Effector memory CD4-positive, alpha-beta T cell (primary cell): Measurements from ENCODE around the gene GCN1.

Experiments used
- DNase-seq, 3 donors: peaks; one replicate each; pipeline ENCODE4 v3.0.0-alpha.2; 2020
- H3K27ac ChIP-seq: 2 replicates; pipeline ENCODE4 v1.7.0; 2013; ENCODE audit warnings: mild to moderate bottlenecking, low read length, moderate library complexity; ENCODE audit not compliant: insufficient read depth, poor library complexity, severe bottlenecking
- H3K27me3 ChIP-seq: replicated peaks from 2 replicates; pipeline ENCODE4 v1.7.0; 2013; ENCODE audit warnings: mild to moderate bottlenecking, low read length; ENCODE audit not compliant: insufficient read depth, control insufficient read depth, poor library complexity, severe bottlenecking
- H3K36me3 ChIP-seq: 2 replicates; pipeline ENCODE4 v1.7.0; 2013; ENCODE audit warnings: mild to moderate bottlenecking, low read length, moderate library complexity; ENCODE audit not compliant: control insufficient read depth, insufficient read depth
- H3K4me1 ChIP-seq: 2 replicates; pipeline ENCODE4 v1.7.0; 2013; ENCODE audit warnings: low read length, mild to moderate bottlenecking; ENCODE audit not compliant: control insufficient read depth, insufficient read depth, poor library complexity, severe bottlenecking
- H3K4me3 ChIP-seq: 2 replicates; pipeline ENCODE4 v1.7.0; 2013; ENCODE audit warnings: low read length, low read depth, mild to moderate bottlenecking; ENCODE audit not compliant: insufficient read depth, poor library complexity, severe bottlenecking
- H3K9me3 ChIP-seq: 2 replicates; pipeline ENCODE4 v1.7.0; 2013; ENCODE audit warnings: mild to moderate bottlenecking, low read length, moderate library complexity; ENCODE audit not compliant: control insufficient read depth

GCN1 gene

GRCh38 chr12:120099738-120100137, 94.8 kb downstream of the GCN1 start:
- H3K27ac ChIP-seq: no peak overlapping the region
- no peaks in the 10 kb centered on the region for H3K27me3 ChIP-seq
- peaks cover 81% of the 10 kb centered on the region for H3K36me3 ChIP-seq
- peaks cover 10% of the 10 kb centered on the region for H3K4me1 ChIP-seq
- no peak overlapping the region for H3K4me3 ChIP-seq
- no peaks in the 10 kb centered on the region for H3K9me3 ChIP-seq
- DNase-seq: no peak

DNA sequence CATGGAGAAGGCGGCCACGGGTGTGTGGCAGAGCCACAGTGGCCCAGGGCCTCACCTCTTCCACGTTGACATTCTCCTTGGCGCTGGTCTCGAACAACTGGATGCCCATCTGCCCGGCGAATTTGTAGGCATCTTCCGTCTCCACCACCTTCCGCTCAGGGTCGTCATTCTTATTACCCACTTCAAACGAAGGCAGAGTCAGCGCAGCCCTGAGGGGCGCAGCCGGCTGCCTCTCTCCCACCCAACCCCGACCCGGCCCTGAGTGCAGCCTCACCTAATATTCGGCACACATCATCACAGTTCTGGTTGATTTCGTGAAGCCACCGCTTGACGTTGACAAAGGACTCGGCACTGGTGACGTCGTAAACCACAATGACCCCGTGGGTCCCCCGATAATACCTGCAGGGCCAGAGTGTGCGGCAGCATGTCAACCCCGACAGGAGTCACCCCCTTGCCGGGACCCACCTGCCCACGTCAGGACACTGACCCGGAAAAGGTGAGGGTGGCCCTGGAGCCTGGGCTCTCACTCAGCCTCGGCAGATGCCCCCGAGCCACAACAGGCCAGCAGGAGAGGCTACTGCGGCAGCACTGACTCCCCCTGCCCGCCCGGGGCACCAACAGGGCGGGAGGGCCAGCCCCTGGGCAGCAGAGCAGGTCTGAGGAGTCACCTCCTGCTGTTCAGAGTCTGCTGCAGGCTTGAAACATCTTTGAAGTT, 95.6 kb downstream of the GCN1 start:
- Histone ChIP-seq H3K4me3 (no peak overlapping the region), H3K27me3 (no peaks in the 10 kb centered on the region), H3K36me3 (peaks cover 76% of the 10 kb centered on the region), H3K27ac (no peak overlapping the region), H3K4me1 (peaks cover 10% of the 10 kb centered on the region), H3K9me3 (no peaks in the 10 kb centered on the region)
- no peak for DNase-seq

DNA sequence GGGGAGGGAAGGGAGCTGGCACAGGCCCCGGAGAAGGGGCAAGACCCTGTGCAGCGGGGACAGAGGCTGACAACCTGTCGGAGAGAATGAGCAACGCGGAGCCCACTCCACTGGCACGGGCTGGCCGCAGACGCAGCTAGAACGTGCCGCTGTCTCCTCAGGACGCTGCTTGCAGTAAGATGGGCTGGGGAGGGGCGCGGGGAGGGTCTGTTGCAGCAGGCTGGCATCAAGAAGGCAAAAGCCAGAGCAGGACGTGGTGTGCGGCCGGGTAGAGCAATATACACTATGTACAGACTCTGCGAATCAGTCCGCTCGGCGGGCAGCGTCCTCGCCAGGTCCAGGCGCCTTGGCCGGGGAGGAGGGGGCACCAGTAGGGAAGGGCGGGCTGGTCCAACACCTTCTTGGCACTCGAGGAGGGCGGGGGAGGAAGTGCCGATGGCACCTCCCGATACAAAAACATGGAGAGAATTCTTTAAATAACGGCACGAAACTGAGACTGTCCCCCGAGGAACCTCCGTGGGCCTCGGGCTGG, 97.8 kb downstream of the GCN1 start:
- Histone ChIP-seq H3K9me3 (no peaks in the 10 kb centered on the region), H3K36me3 (peaks cover 55% of the 10 kb centered on the region), H3K4me3 (no peak overlapping the region), H3K27me3 (no peaks in the 10 kb centered on the region), H3K4me1 (peaks cover 4% of the 10 kb centered on the region), H3K27ac (no peak overlapping the region)
- no peak for DNase-seq

GRCh38 chr12:120095736-120096135, 98.8 kb downstream of the GCN1 start:
- H3K36me3 ChIP-seq: peaks cover 47% of the 10 kb centered on the region
- no peaks in the 10 kb centered on the region for H3K4me1 ChIP-seq
- H3K27ac ChIP-seq: no peak overlapping the region
- no peak for DNase-seq
- no peak overlapping the region for H3K4me3 ChIP-seq
- H3K27me3 ChIP-seq: no peaks in the 10 kb centered on the region
- H3K9me3 ChIP-seq: no peaks in the 10 kb centered on the region

DNA sequence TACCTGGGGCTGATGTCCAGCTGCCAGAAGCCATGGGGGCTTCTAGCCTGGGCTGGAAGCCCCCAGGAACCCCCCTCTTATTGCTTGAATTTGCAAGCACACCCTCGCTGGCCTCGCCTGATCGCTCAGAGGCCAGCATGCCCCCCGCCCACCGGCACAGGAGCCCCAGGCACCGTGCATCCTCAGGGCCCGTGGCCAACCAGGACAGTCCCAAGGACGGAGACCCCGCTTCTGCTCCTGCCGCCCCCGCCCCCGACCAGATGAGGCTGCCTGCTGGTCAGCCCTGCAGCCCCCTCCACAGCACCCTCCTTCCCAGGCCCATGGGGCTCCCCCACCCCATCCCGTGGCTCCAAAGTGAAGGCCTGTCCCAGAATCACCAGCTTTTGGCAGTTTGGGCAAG, 99.2 kb downstream of the GCN1 start:
- H3K36me3 ChIP-seq: peaks cover 45% of the 10 kb centered on the region
- no peak overlapping the region for H3K27ac ChIP-seq
- no peak overlapping the region for H3K4me3 ChIP-seq
- H3K27me3 ChIP-seq: no peaks in the 10 kb centered on the region
- H3K4me1 ChIP-seq: no peaks in the 10 kb centered on the region
- DNase-seq: no peak
- no peaks in the 10 kb centered on the region for H3K9me3 ChIP-seq

DNA sequence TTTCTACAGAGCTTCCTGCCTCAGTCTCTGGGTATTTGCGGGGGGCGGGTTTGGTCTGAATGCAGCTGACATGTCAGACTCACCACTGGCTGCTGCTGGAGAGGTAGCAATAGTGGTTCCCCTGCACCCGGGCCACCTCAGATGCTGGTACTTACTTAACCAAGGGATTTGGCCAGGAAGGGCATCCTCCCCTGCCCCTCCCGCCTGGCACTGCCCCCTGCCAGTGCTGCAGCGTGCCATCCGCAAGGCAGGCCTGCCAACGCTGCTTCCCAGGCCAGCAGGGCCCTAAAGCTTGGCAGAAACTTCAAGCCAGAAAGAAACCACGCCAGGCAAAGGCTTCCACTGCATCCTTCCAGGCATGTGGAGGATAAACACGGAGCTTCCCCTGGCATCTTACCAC, 100.0 kb downstream of the GCN1 start:
- Histone ChIP-seq H3K27me3 (no peaks in the 10 kb centered on the region), H3K4me1 (no peaks in the 10 kb centered on the region), H3K27ac (no peak overlapping the region), H3K4me3 (no peak overlapping the region), H3K36me3 (peaks cover 45% of the 10 kb centered on the region), H3K9me3 (no peaks in the 10 kb centered on the region)
- no peak for DNase-seq

DNA sequence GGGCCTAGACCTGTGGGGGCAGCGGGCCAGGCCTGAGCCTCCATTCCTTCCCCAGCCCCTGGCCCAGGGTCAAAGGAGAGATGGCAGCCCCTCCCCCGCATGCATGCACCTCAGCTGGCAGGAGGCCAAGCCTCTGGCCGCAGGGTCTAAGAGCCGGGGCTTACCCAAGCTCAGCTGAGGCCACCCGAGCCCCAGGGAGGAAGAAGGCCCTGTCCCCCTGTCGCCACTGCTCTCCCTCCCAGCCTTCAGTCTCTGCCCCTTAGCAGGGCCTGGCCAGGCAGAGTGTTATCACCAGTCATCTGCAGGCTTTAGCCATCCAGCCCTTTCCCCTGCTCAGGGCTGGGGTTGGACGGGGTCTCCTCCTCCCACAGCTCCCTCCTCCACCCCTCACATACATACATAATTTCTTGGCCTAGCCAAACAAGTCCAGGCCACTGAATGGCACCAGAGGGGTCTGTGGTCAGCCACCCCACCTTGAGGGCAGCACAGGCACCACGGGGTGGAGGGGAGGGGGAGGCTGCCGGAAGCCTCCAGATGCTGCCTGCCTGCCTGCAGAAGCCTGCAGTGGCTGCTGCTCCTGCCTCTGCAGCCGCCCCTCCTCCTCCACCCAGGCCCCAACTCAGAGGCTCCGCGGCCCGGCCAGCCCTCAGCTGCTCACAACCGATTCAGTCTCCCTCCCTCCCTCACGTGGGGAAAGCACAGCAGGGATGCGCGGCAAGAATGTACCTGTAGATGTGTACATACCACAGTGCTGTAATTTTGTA, 100.7 kb downstream of the GCN1 start:
- no peaks in the 10 kb centered on the region for H3K9me3 ChIP-seq
- H3K27ac ChIP-seq: no peak overlapping the region
- DNase-seq: no peak
- no peaks in the 10 kb centered on the region for H3K27me3 ChIP-seq
- no peak overlapping the region for H3K4me3 ChIP-seq
- H3K4me1 ChIP-seq: no peaks in the 10 kb centered on the region
- H3K36me3 ChIP-seq: peaks cover 37% of the 10 kb centered on the region

GRCh38 chr12:120093336-120093591, 101.3 kb downstream of the GCN1 start:
- no peak overlapping the region for H3K27ac ChIP-seq
- DNase-seq: no peak
- H3K27me3 ChIP-seq: no peaks in the 10 kb centered on the region
- H3K9me3 ChIP-seq: no peaks in the 10 kb centered on the region
- H3K36me3 ChIP-seq: peaks cover 32% of the 10 kb centered on the region
- H3K4me3 ChIP-seq: no peak overlapping the region
- H3K4me1 ChIP-seq: no peaks in the 10 kb centered on the region

GRCh38 chr12:120092551-120093335, 101.8 kb downstream of the GCN1 start:
- H3K27me3 ChIP-seq: no peaks in the 10 kb centered on the region
- H3K4me3 ChIP-seq: no peak overlapping the region
- no peak for DNase-seq
- no peak overlapping the region for H3K27ac ChIP-seq
- peaks cover 28% of the 10 kb centered on the region for H3K36me3 ChIP-seq
- no peaks in the 10 kb centered on the region for H3K9me3 ChIP-seq
- H3K4me1 ChIP-seq: no peaks in the 10 kb centered on the region
